ENCODE data around the gene TMEM191B.
"Not testable (repeated sequence)": the region's sequence is repeated elsewhere in the genome, so short reads cannot be mapped to it uniquely, and the experiment has no call there.

TMEM191B gene
- total RNA-seq = 0 to 2.5 (median 0.39) reads per million in 9 experiments

DNA sequence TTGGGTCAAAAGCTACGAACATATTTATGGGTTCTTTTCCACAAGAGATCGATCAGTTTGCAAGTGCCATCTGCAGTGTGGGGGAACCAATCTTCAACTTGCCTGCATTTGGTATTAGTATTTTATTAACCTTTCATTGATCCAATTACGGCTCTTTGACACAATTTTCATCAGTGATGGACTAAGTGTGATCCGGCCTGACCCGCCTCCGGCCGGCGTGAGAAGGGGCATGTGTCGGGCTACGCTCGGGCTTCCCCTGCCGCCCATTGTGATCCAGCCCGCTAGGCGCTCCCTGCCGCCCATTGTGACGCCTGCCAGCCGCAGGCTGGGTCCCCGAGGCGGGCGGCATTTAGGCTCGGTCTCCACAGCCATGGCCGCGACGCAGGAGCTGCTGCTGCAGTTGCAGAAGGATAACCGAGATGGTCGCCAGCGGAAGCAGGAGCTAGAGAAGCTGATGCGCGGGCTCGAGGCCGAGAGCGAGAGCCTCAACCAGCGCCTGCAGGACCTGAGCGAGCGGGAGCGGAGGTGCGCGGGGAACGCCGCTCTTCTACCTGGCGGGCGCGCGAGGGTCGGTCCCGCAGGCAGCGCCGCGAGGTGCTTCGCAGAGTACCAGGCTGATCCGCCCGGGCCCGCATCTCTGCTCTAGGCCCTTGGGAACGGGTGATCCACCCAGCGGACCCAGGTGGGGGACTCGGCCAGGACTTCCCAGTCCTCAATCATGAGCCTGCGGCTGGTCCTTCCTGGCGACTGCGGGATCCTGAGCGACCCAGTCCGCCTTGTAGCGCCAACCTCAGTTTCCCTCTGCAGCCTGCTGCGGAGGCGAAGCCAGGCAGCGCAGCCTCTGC, at the start of gene TMEM191B:
Gene TMEM191B, plus strand, starts transcription at position 51 of the 845 bp plus-strand sequence. Its CDS starts 179 bp downstream, at position 230.
- ATAC-seq (replicated peaks) (peak; percentile 16), DNase-seq (peak in 1 of 3 experiments; percentile 20)
- H3K27ac Mint-ChIP-seq = peak within 1 kb of the TSS in 1 of 2 donors; percentile 76
- not testable (repeated sequence) for H3K27me3 Mint-ChIP-seq; H3K36me3 Mint-ChIP-seq (ENCODE audit: insufficient read depth); H3K9me3 Mint-ChIP-seq; H3K4me1 Mint-ChIP-seq (ENCODE audit: low read depth in 2 of 2)
- H3K4me3 Mint-ChIP-seq = peak within 1 kb of the TSS in 1 of 2 donors; percentile 82

DNA sequence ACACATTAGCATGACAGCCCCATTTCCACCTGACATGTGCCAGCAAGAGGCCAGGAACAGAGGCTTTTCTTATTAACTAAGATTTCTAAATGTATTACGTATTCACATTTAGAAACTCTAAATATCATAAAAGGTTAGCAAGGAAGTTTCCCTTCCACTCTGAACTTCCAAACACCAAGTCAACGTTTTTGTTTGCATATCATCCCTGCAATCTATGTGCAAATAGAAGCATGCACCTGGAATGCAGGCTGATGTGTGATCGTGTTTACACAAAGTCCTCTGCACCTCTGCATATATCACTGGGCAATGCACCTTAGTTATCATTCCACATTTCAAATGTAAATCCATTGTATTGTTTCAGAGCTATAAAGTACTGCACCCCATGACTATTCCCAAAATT, 31.4 kb upstream of the TMEM191B start:
- not testable (repeated sequence) for H3K27ac Mint-ChIP-seq; H3K27me3 Mint-ChIP-seq; H3K9me3 Mint-ChIP-seq; ATAC-seq (replicated peaks); H3K4me3 Mint-ChIP-seq; DNase-seq; H3K4me1 Mint-ChIP-seq (ENCODE audit: low read depth in 2 of 2); H3K36me3 Mint-ChIP-seq (ENCODE audit: insufficient read depth)

DNA sequence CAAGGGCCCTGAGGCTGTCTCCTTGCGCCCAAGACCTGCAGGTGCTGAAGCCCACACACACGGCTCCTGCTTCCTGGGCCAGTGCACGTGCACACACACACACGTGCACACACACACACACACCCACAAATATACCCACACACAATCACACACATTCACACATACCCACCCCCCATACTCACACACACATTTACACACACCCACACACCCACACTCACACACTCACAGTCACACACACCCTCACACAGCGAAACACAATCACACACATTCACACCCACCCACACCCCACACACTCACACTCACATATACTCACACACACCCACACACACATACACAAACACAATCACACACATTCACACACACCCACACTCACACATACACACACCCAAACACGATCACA, 16.3 kb upstream of the TMEM191B start:
- not testable (repeated sequence) for H3K27me3 Mint-ChIP-seq; H3K9me3 Mint-ChIP-seq; DNase-seq; H3K36me3 Mint-ChIP-seq (ENCODE audit: insufficient read depth); H3K27ac Mint-ChIP-seq; ATAC-seq (replicated peaks); H3K4me1 Mint-ChIP-seq (ENCODE audit: low read depth in 2 of 2); H3K4me3 Mint-ChIP-seq

DNA sequence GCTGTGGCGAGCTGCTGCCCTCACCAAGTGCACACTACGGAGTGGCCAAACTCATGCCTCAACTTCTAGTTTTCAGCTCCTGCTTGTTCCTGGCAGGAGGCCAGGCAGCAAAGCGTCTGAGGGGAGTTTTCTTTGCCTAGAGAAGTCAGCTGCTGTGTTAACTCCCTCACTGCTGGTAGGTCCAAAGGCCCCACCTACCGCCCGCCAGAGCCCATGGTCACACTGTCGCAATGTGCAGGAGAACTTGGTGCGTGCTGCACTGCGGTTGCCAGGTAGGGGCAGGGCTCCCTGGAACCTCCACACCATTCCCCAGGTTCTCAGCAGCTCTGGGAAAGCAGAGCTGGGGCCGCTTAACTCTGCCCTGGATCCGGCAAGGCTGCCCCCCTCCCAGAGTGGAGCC, 15.2 kb upstream of the TMEM191B start:
- H3K4me3 Mint-ChIP-seq; H3K36me3 Mint-ChIP-seq (ENCODE audit: insufficient read depth); H3K9me3 Mint-ChIP-seq; H3K27me3 Mint-ChIP-seq; H3K4me1 Mint-ChIP-seq (ENCODE audit: low read depth in 2 of 2); H3K27ac Mint-ChIP-seq; DNase-seq; ATAC-seq (replicated peaks): not testable (repeated sequence)

DNA sequence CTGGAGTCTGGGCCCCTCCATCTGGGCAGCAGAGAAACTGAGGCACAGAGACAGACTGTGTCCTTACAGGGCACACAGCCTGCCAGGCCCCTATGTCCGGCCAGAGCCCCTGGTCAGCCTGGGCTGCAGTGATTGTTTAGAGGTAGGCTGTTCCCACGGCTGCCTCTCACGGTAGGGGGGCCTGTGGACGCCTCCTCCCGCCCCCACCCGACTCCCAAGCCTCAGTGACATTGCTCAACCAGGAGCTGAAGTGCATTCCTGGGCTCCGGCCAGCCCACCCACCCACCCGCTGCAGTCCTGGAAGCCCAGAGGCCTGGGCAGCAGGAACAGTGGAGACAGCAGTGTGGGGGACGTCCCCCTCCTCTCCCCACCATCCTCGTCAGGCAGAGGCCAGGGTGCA, 14.1 kb upstream of the TMEM191B start:
- H3K9me3 Mint-ChIP-seq, H3K27me3 Mint-ChIP-seq, H3K27ac Mint-ChIP-seq: not testable (repeated sequence)

DNA sequence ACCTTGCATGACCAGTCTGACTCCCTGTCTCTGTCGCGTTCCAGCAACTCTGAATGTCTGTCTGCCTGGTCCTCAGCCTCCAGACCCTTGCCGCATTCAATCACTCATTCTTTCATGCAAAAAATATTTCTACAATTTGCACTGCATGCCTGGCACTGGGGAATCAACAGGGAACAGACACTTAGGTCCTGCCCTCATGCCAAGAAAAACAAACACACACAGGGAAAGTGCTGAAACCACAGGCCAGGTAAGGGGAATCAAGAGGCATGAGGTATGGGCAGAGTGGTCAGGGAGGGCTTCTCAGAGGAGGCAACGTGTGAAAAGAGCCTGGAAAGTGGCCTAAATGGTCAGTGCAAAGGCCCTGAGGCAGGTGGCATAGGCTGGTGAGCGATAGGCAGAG, 9.5 kb upstream of the TMEM191B start, which contains the start of gene GGTLC3:
Gene GGTLC3, minus strand, starts transcription at position 101 of the 400 bp plus-strand sequence. CDS start 264 bp downstream, outside the sequence.
- H3K27me3 Mint-ChIP-seq; H3K36me3 Mint-ChIP-seq (ENCODE audit: insufficient read depth); H3K9me3 Mint-ChIP-seq; H3K27ac Mint-ChIP-seq; DNase-seq; H3K4me1 Mint-ChIP-seq (ENCODE audit: low read depth in 2 of 2); ATAC-seq (replicated peaks); H3K4me3 Mint-ChIP-seq: not testable (repeated sequence)

More for the DNA sequence above, 14.1 kb upstream of the TMEM191B start:
- DNase-seq; H3K36me3 Mint-ChIP-seq (ENCODE audit: insufficient read depth); H3K4me1 Mint-ChIP-seq (ENCODE audit: low read depth in 2 of 2); ATAC-seq (replicated peaks); H3K4me3 Mint-ChIP-seq: not testable (repeated sequence)

DNA sequence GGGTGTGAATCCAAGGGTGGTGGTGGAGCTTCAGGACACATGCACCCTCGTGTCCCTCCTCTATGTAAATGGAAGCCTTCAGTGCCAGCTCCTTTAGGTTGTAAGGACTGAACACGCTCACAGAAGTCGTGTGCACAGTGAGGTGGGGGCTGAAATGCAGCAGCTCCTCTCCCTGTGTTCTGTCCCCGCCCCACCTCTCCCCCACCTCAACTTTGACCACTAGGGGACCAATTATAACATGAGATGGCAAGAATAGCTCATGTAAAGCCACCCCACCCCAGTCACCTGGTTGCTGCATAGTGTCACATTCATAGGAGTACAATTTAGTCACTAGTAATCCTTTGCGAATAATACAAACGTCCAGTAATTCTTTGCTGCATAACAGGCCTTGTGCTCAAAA, 4.8 kb upstream of the TMEM191B start:
- H3K27me3 Mint-ChIP-seq; H3K9me3 Mint-ChIP-seq; H3K4me1 Mint-ChIP-seq (ENCODE audit: low read depth in 2 of 2); DNase-seq; H3K4me3 Mint-ChIP-seq; H3K36me3 Mint-ChIP-seq (ENCODE audit: insufficient read depth); ATAC-seq (replicated peaks); H3K27ac Mint-ChIP-seq: not testable (repeated sequence)

DNA sequence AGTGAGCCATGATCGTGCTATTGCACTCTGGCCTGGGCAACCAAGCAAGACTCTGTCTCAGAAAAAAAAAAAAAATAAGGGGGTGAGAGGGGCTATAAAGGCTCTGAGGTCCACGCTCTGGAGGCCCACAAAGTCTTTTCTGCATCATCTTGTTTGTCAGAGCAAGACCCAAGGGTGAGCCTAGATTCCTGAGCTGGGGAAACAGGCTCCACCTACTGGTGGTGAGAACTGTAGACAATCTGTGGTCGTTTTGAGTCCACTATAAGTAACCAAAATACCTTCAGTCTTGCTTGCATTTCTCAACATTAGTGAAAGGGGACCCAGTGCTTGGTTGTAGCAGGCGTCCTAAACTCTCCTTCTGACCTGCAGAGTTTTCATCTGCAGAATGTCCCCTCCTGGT, 4.3 kb upstream of the TMEM191B start:
- not testable (repeated sequence) for H3K4me1 Mint-ChIP-seq (ENCODE audit: low read depth in 2 of 2); H3K36me3 Mint-ChIP-seq (ENCODE audit: insufficient read depth); DNase-seq; H3K4me3 Mint-ChIP-seq; ATAC-seq (replicated peaks); H3K27me3 Mint-ChIP-seq; H3K9me3 Mint-ChIP-seq; H3K27ac Mint-ChIP-seq

DNA sequence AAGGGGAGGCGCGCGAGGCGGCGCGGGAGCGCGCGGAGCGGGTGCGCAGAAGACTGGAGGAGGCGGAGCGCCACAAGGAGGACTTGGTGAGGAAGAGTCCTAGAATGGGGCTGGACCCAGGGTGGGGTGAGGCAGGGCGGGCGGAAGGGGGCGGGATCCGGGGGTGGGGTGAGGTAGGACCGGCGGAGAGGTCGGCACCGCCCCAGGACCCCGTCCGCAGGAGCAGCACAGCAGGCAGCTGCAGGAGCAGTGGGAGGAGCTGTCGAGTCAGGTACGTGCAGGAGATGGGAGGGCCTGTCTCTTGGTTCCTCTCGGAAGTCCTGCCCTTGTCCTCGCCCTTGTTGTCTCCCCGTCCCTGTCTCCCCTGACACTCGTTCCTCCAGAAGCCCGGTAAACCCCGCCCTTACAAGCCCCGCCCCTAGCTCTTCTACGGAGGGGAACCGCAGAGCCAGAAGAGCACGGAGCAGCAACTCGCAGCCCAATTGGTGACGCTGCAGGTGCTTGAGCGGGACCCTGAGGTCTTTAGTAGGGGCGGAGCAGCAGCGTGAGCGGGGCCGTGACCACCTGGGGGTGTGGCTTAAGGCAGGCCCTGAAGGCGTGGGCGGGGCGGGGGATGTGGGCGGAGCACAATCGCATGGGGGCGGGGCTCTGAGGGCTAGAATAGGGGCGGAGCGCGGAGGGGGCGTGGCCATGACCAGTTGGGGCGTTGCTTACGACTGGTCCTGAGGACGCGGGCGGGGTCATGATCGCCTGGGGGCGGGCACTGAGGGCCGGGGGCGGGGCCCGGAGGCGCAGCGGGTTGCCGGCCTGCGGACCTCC, 1.2 kb downstream of the TMEM191B start:
- H3K36me3 Mint-ChIP-seq (ENCODE audit: insufficient read depth); H3K27me3 Mint-ChIP-seq; H3K9me3 Mint-ChIP-seq; H3K4me1 Mint-ChIP-seq (ENCODE audit: low read depth in 2 of 2): not testable (repeated sequence)
- peak overlapping the region in 1 of 2 donors; percentile 82 for H3K4me3 Mint-ChIP-seq
- ATAC-seq (replicated peaks) (peak; percentile 79), DNase-seq (peak; percentile 68 to 99 (median 73))
- peak overlapping the region in 1 of 2 donors; percentile 76 for H3K27ac Mint-ChIP-seq

DNA sequence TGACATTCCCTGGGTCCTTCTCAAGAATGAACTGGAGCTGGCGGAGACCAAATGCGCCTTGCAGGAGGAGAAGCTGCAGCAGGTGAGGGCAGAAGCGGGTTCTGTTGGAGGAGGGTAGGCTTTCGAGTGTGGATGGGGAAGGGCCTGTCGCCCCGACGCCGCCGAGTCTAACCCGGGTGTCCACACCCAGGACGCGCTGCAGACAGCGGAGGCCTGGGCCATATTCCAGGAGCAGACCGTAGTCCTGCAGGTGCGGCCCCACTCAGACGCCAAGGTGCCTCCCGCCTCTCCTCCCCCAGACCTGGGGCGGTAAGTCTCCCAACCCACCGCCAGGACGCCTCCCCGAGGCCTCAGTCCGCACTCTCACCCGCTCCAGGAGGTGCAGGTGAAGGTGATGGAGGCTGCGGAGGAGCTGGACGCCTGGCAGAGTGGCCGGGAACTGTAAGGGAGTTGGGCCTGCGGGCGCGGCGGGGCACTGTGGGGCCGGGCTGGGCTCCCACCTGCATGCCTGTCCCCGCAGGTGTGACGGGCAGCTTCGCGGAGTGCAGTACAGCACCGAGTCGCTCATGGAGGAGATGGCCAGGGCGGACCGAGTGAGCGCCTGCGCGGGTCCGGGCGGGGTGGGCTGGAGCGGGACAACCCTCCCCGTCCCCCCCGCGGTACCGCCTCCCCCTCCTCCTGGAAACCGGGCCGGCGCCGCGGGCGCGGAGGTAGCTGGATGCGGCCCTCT, 2.0 kb downstream of the TMEM191B start:
- peak; percentile 24 for ATAC-seq (replicated peaks)
- H3K27ac Mint-ChIP-seq; H3K27me3 Mint-ChIP-seq; H3K9me3 Mint-ChIP-seq; H3K36me3 Mint-ChIP-seq (ENCODE audit: insufficient read depth); H3K4me1 Mint-ChIP-seq (ENCODE audit: low read depth in 2 of 2): not testable (repeated sequence)
- peak in 1 of 3 experiments; percentile 19 for DNase-seq
- peak overlapping the region in 1 of 2 donors; percentile 82 for H3K4me3 Mint-ChIP-seq

DNA sequence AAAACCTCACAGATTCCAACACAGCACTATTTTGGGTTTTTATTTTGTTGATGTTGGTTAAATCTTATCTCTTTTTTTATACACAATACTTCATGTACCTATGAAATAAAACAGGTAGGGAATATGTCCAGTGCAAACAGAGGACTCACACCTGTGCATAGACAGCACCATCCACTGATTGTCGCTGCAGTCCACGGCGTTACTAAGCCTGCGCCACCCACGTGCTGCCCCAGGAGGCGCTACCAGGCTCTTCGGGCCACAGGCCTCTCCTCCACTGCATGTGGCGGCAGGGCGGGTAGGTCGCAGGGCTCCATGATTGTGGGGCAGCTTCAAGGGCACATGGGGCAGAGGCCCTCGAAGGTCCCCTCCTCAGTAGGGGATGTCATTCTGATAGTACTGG, 6.0 kb downstream of the TMEM191B start:
- H3K27me3 Mint-ChIP-seq, H3K4me3 Mint-ChIP-seq: not testable (repeated sequence)

DNA sequence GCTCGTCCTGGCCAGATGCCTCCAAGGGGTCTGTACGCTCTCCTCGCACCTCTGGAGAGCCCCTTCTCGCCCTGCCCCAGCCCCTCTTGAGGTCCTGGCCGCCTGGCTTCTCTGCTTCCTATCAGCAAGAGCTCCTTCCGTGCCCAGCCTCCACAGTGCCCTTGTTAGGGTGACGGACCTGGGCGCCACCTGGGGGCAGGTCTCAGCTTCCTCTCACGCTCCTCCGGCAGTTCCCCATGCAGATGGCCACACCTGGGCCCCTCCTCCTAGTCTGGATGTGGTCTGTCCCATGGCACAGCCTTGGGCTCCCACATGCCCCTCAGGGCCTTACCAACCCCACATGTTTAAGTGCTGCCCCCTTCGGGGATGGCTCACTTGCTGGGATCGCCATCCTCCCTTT, 6.7 kb downstream of the TMEM191B start:
- not testable (repeated sequence) for H3K9me3 Mint-ChIP-seq; ATAC-seq (replicated peaks); H3K4me1 Mint-ChIP-seq (ENCODE audit: low read depth in 2 of 2); DNase-seq; H3K27me3 Mint-ChIP-seq; H3K27ac Mint-ChIP-seq; H3K36me3 Mint-ChIP-seq (ENCODE audit: insufficient read depth); H3K4me3 Mint-ChIP-seq

More for the DNA sequence above, 6.0 kb downstream of the TMEM191B start:
- not testable (repeated sequence) for ATAC-seq (replicated peaks); H3K9me3 Mint-ChIP-seq; H3K4me1 Mint-ChIP-seq (ENCODE audit: low read depth in 2 of 2); H3K27ac Mint-ChIP-seq; DNase-seq; H3K36me3 Mint-ChIP-seq (ENCODE audit: insufficient read depth)

DNA sequence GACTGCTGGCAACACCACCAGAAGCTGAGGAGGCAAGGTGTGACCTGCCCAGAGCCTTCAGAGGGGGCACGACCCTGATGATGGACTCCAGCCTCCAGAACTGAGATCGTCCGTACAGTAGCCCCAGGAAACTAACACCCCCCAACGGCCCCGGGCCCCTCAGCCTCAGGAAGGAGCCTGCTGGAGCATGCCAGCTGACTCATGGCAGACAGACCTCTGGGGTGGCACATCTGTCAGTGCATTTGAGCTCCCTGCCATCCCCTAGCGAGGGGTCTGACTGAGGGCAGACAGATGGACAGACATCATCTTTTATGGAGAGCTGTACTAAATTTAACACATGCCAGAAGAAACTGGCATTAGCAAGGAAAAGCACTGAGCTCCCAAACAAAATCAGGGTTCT, 12.4 kb downstream of the TMEM191B start:
- not testable (repeated sequence) for H3K36me3 Mint-ChIP-seq (ENCODE audit: insufficient read depth); H3K9me3 Mint-ChIP-seq; H3K27me3 Mint-ChIP-seq; DNase-seq; H3K27ac Mint-ChIP-seq; H3K4me1 Mint-ChIP-seq (ENCODE audit: low read depth in 2 of 2); ATAC-seq (replicated peaks); H3K4me3 Mint-ChIP-seq

All from effector memory CD8-positive, alpha-beta T cell (primary cell).